GM12873 (cell line): ENCODE results near the gene JUND.

Experiments
- CTCF ChIP-seq: IDR thresholded peaks from 2 replicates; pipeline ENCODE4 v1.5.1; 2012; ENCODE audit warnings: low read depth, mild to moderate bottlenecking, moderate library complexity, low read length, control low read depth; ENCODE audit not compliant: insufficient read depth; ENCODE audit errors: missing control alignments

The JUND gene

DNA sequence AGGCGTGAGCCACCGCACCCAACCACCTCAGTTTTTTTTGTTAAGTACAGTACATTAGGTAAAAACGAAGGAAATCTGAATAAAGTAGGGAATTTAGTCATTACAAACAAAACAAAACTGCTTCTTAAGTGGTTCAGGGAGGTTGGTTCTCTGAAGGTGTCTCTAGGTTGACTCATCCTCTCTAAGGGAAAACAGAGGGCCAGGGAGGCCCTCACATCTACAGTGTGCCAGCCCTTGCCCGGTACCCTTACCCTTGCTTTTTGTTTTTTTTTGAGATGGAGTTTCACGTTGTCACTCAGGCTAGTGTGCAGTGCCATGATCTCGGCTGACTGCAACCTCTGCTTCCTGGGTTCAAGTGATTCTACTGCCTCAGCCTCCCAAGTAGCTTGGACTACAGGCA is 17.2 kb upstream of the JUND start:
- TF ChIP-seq CTCF, result no peak

DNA sequence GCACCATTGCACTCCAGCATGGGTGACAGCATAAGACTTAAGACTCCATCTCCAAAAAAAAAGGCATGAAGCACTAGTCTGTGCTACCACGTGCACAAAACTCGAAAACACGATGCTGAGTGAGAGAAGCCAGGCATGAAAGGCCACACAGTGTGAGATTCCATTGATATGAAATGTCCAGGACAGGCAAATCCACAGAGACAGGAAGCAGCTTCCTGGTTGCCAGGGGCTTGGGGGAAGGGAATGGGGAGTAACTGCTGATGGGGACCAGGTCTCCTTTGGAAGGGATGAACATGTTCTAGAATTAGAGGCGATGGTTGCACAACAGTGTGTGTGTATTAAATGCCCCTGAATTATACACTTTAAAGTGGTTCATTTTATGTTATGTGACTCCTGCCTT is 15.9 kb upstream of the JUND start:
- TF ChIP-seq CTCF, result no peak

DNA sequence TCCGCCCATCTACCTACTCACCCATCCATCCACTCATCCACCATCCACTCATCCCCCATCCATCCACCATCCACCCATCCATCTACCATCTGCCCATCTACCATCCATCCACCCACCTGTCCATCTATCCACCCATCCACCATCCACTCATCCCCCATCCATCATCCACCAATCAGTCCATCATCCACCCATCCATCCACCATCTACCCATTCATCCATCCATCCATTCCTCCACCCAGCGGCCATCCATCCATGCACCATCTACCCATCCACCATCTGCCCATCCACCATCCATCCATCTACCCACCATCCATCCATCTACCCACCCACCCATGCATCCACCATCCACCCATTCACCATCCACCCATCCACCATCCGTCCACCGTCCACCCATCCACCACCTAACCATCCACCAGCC is 13.6 kb upstream of the JUND start:
- TF ChIP-seq CTCF, result no peak

GRCh38 chr19:18294467-18294864 is 13.0 kb upstream of the JUND start:
- TF ChIP-seq CTCF, result no peak

DNA sequence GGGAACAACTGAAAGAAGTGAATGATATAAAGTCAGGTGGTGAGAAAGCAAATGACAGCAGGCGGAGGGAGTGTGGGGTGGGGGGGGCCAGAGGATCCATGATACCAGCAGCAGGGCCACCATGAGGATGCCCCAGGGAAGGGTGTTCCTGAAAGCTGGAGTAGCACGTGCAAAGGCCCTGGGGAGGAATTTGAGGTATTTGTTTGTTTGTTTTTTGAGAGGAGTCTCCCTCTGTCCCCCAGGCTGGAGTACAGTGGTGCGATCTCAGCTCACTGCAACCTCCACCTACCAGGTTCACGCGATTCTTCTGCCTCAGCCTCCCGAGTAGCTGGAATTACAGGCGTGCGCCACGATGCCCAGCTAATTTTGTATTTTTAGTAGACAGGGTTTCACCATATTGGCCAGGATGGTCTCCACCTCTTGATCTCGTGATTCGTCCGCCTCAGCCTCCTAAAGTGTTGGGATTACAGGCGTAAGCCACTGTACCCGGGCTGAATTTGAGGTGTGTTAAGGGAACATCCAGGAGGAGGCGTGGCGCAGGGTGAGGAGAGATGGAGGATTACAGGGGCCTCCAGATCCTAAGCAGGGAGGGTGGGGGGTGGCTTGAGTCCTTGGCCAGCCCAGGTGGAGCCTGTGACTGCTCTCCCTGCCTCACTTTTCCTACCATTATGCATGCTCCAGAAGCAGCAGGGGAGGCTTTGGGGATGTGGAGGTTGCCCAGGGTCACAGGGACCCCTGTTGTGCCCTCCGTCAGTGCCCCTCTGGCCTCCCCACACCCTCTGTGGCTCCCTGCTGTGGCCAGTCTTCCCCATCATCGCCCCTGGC is 12.4 kb upstream of the JUND start:
- TF ChIP-seq CTCF, result no peak

- TF ChIP-seq CTCF, result no peak
These were observed 11.6 kb upstream of the JUND start for GRCh38 chr19:18292810-18293641.

- TF ChIP-seq CTCF, result no peak
These were observed 11.0 kb upstream of the JUND start for GRCh38 chr19:18292462-18292809.
